Thoracic aorta (tissue), 2 donors: ENCODE data around the gene ABTB1. TPM values are rescaled to one million over a fixed set of nuclear protein-coding genes. Genes with fewer than 3 reads are reported as not detected.

ENCODE experiments used
- ATAC-seq: fragments of 150-250 bp; one replicate; pipeline ENCODE4 v1.8.0; 2017; ENCODE audit warnings: low read depth; ENCODE audit not compliant: insufficient number of reproducible peaks, low FRiP score
- DNase-seq: peaks from one replicate; pipeline ENCODE4 v3.0.0-alpha.2; 2020; ENCODE audit warnings: low spot score
- H3K27ac ChIP-seq, 2 donors: fragments of 200-600 bp; sonication (generic); 1 replicate in 1 of 2; 2 replicates in 1 of 2; pipeline ENCODE4 v1.5.1; 2016; ENCODE audit warnings: mild to moderate bottlenecking in 2 of 2, moderate library complexity in 2 of 2
- H3K27me3 ChIP-seq: fragments of 200-600 bp; sonication (generic); replicated peaks from 2 replicates; pipeline ENCODE4 v1.6.0; 2016; ENCODE audit warnings: mild to moderate bottlenecking; ENCODE audit not compliant: insufficient read depth
- H3K36me3 ChIP-seq: fragments of 200-600 bp; sonication (generic); one replicate; pipeline ENCODE4 v1.5.1; 2016
- H3K4me1 ChIP-seq, 2 donors: fragments of 200-600 bp; sonication (generic); 1 replicate in 1 of 2; 2 replicates in 1 of 2; pipeline versions ENCODE4 v1.5.1 to v1.6.0; 2016; ENCODE audit warnings: low read depth in 2 of 2, mild to moderate bottlenecking in 1 of 2; ENCODE audit not compliant: control insufficient read depth in 1 of 2
- H3K4me3 ChIP-seq: fragments of 200-600 bp; sonication (generic); 2 replicates; pipeline ENCODE4 v1.5.1; 2016; ENCODE audit warnings: mild to moderate bottlenecking
- H3K9me3 ChIP-seq: fragments of 200-600 bp; sonication (generic); 2 replicates; pipeline ENCODE4 v1.5.1; 2016
- CTCF ChIP-seq: fragments of 200-600 bp; sonication (generic); IDR thresholded peaks from one replicate; pipeline ENCODE4 v1.5.1; 2019; ENCODE audit warnings: antibody characterized with exemption
- total RNA-seq, 2 donors: library from RNA; depleted of rRNA; stranded (reverse); fragments of >200 nt; gene quantifications; one replicate each; pipeline versions ENCODE4 v1.1.0 to v1.2.3, GENCODE V29; 2016

Gene ABTB1
- total RNA-seq, 2 donors from 2014 or later: 71.7 to 78.7 TPM

GRCh38 chr3:127697551-127698240 is 24.9 kb downstream of the ABTB1 start:
- Histone ChIP-seq H3K4me3 (peak overlapping the region; percentile 51), H3K36me3 (no peaks in the 10 kb centered on the region), H3K27ac (peak overlapping the region; percentile 90 to 94), H3K9me3 (no peaks in the 10 kb centered on the region), H3K4me1 (peaks cover 33 to 63% of the 10 kb centered on the region in 2 donors), H3K27me3 (no peaks in the 10 kb centered on the region)
- DNase-seq: peak; percentile 70
- ATAC-seq: peak; percentile 62
- no peak for TF ChIP-seq CTCF

GRCh38 chr3:127698286-127698685 is 25.5 kb downstream of the ABTB1 start:
- DNase-seq (no peak), ATAC-seq (no peak)
- Histone ChIP-seq H3K4me3 (no peak overlapping the region), H3K9me3 (no peaks in the 10 kb centered on the region), H3K27me3 (no peaks in the 10 kb centered on the region), H3K36me3 (no peaks in the 10 kb centered on the region), H3K4me1 (peaks cover 33 to 69% of the 10 kb centered on the region in 2 donors), H3K27ac (peak overlapping the region; percentile 90 to 94)
- no peak for TF ChIP-seq CTCF

GRCh38 chr3:127698691-127699415 is 26.1 kb downstream of the ABTB1 start:
- Histone ChIP-seq H3K4me3 (no peak overlapping the region), H3K4me1 (peaks cover 33 to 69% of the 10 kb centered on the region in 2 donors), H3K36me3 (no peaks in the 10 kb centered on the region), H3K27ac (peak overlapping the region; percentile 90 to 94), H3K9me3 (no peaks in the 10 kb centered on the region), H3K27me3 (no peaks in the 10 kb centered on the region)
- no peak for ATAC-seq
- DNase-seq: no peak
- no peak for TF ChIP-seq CTCF

GRCh38 chr3:127699416-127700300 is 26.9 kb downstream of the ABTB1 start:
- no peak for TF ChIP-seq CTCF
- Histone ChIP-seq H3K9me3 (no peaks in the 10 kb centered on the region), H3K4me1 (peaks cover 33 to 69% of the 10 kb centered on the region in 2 donors), H3K27ac (peak overlapping the region; percentile 90 to 94), H3K4me3 (no peak overlapping the region), H3K36me3 (no peaks in the 10 kb centered on the region), H3K27me3 (no peaks in the 10 kb centered on the region)
- DNase-seq: no peak
- no peak for ATAC-seq

- Histone ChIP-seq H3K9me3 (no peaks in the 10 kb centered on the region), H3K36me3 (peaks cover 4% of the 10 kb centered on the region), H3K4me3 (no peak overlapping the region), H3K27ac (peak overlapping the region in 1 of 2 donors; percentile 90), H3K4me1 (peaks cover 33 to 69% of the 10 kb centered on the region in 2 donors), H3K27me3 (no peaks in the 10 kb centered on the region)
- ATAC-seq (no peak), DNase-seq (no peak)
- TF ChIP-seq CTCF: no peak
Measured at GRCh38 chr3:127700406-127700805, 27.7 kb downstream of the ABTB1 start.
